Ishikawa (cell line): ENCODE data around the gene SYCN.

Experiments used
- EP300 ChIP-seq: IDR thresholded peaks from 2 replicates; pipeline ENCODE4 v1.6.1; 2012; ENCODE audit warnings: borderline replicate concordance
- NFIC ChIP-seq: IDR thresholded peaks from 2 replicates; pipeline ENCODE4 v1.6.1; 2012
- TAF1 ChIP-seq: IDR thresholded peaks from 2 replicates; pipeline ENCODE4 v1.6.1; 2012; ENCODE audit warnings: low read depth, mild to moderate bottlenecking
- TCF12 ChIP-seq: IDR thresholded peaks from 2 replicates; pipeline ENCODE4 v1.6.1; 2012; ENCODE audit warnings: low read depth
- TEAD4 ChIP-seq: IDR thresholded peaks from 2 replicates; pipeline ENCODE4 v1.6.1; 2012
- YY1 ChIP-seq: IDR thresholded peaks from 2 replicates; pipeline ENCODE4 v1.6.1; 2012; ENCODE audit warnings: low read depth
- TF ChIP-seq, protein P1 (sequence below): IDR thresholded peaks from 2 replicates; pipeline ENCODE4 v1.6.1; 2012; ENCODE audit warnings: low read depth, mild to moderate bottlenecking

DNA sequence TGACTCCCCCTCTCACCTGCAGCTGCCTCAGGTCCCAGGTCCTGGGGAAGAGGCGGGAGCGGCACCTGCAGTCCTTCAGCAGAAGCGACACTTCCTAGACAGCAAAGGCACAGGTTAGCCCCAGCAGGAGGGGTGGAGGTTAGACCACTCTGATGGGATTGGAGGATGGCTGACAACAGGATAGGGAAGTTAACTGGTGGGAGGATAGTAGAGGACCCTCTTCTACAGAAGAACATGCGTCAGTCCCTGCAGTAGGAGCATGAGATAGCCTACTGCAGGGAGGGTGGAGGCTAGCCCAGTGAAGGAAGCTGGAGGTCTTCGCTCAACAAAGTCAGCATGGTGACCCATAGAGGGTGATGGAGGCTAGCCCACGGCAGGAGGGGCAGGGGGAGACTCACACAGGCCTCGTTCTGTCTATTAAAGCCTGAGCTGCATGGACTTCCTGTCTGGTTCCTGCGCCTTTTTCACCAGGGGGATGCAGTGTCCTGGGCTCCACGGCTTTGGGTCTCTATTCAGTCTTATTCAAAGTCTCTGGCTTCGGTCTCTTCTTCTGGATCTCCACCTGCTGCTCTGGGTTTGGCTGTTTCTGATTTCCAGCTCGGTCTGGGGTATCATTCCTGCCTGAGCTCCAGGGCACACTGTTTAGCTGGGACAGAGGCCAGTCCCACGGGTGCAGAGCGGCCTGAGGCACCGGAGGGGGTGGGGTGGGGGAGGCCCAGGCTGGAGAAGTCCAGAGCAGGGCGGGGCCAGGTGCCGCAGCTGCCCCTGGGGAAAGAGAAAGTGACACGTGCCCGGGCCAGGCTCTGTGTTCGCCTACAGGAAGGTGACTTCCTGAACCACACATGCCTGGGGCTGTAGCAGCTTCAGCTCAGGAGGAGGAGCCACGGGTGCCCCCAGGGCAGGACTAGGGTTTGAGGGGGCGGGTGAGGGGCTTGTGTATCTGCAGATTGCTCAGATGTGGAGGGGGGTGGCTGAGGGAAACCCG lies 33.4 kb upstream of the SYCN start:
- TF ChIP-seq EP300 (no peak), TEAD4 (no peak), NFIC (no peak), TAF1 (no peak), TCF12 (no peak), YY1 (no peak)
- TF ChIP-seq, protein P1, sequence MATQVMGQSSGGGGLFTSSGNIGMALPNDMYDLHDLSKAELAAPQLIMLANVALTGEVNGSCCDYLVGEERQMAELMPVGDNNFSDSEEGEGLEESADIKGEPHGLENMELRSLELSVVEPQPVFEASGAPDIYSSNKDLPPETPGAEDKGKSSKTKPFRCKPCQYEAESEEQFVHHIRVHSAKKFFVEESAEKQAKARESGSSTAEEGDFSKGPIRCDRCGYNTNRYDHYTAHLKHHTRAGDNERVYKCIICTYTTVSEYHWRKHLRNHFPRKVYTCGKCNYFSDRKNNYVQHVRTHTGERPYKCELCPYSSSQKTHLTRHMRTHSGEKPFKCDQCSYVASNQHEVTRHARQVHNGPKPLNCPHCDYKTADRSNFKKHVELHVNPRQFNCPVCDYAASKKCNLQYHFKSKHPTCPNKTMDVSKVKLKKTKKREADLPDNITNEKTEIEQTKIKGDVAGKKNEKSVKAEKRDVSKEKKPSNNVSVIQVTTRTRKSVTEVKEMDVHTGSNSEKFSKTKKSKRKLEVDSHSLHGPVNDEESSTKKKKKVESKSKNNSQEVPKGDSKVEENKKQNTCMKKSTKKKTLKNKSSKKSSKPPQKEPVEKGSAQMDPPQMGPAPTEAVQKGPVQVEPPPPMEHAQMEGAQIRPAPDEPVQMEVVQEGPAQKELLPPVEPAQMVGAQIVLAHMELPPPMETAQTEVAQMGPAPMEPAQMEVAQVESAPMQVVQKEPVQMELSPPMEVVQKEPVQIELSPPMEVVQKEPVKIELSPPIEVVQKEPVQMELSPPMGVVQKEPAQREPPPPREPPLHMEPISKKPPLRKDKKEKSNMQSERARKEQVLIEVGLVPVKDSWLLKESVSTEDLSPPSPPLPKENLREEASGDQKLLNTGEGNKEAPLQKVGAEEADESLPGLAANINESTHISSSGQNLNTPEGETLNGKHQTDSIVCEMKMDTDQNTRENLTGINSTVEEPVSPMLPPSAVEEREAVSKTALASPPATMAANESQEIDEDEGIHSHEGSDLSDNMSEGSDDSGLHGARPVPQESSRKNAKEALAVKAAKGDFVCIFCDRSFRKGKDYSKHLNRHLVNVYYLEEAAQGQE = no peak
